ENCODE results near the gene GPR143.

DNA sequence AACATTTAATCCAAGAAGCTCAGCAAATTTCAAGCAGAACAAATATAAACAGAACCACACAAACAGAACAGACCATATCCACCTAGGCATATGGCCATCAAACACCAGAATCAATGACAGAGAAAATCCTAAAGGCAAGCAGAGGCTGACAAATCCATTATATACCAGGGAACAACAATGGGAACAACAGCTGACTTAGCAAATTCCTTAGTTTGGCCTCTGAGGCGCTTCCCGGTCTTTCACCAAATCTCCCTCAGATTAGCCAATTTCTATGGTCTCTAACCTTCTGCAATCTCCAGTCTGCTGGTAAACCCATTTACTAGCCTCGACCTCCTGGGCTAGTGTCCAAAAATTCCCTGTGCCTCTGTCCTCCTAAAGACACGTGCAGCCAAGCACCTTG lies 59.2 kb downstream of the GPR143 start:
- no peak for TF ChIP-seq POLR2A (IDR thresholded peaks at IDR 0.05)
- TF ChIP-seq, protein P1, sequence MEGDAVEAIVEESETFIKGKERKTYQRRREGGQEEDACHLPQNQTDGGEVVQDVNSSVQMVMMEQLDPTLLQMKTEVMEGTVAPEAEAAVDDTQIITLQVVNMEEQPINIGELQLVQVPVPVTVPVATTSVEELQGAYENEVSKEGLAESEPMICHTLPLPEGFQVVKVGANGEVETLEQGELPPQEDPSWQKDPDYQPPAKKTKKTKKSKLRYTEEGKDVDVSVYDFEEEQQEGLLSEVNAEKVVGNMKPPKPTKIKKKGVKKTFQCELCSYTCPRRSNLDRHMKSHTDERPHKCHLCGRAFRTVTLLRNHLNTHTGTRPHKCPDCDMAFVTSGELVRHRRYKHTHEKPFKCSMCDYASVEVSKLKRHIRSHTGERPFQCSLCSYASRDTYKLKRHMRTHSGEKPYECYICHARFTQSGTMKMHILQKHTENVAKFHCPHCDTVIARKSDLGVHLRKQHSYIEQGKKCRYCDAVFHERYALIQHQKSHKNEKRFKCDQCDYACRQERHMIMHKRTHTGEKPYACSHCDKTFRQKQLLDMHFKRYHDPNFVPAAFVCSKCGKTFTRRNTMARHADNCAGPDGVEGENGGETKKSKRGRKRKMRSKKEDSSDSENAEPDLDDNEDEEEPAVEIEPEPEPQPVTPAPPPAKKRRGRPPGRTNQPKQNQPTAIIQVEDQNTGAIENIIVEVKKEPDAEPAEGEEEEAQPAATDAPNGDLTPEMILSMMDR (IDR thresholded peaks at IDR 0.05) = no peak

Measured in lower leg skin (tissue), 3 donors.